ENCODE measurements around the gene CIROP.

The CIROP gene

DNA sequence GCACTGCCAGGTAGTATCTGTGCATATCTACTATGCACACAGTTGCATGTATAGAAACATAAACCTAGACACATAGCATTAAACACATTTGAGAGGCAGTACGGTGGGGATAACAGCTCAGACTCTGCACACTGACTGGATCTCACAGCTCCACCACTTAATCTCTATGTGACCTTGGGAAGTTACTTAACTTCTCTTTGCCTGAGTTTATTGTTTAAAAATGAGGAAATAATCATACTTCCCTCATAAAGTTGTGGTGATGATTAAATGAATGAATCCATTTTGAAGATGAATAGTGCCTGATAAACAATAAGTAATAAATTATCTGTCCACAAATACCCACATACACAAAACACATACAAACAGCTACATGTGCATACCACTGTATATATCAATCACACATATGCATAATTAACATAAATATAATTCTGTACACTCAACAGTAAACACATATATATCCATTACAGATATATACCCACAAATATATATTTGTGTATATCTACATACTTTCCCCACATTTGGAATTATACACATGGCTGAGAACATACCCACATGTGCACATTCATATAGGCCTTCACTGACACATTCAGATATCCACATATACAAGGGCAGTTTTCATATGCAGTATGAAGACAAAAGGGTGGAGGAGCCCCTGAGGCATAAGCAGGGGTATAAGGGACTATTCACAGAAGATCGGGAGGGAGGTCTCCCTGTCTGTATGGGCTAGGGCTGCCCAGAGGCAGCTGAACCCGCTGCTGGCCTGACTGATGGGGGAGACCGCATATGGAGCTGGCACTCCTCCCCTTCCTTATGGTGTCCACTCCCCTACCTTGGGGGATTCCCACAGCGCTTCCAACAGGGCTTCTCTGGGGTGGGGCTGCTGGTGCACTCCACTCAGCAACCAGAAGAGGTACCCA is 53.4 kb downstream of the CIROP start:
- no peak for DNase-seq (ENCODE audit: low spot score)
